ENCODE results near the gene PLGRKT.
"Not testable (repeated sequence)": the region's sequence is repeated elsewhere in the genome, so short reads cannot be mapped to it uniquely, and the experiment has no call there.

PLGRKT gene

GRCh38 chr9:5437254-5438216 lies at the start of gene PLGRKT:
PLGRKT (minus strand) TSS chr9:5437925; CDS start chr9:5431977, 5,948 bp downstream.
- DNase-seq (ENCODE audit: low read depth in 4 of 4, low spot score in 1 of 4) = peak; percentile 65 to 86 (median 78)

GRCh38 chr9:5486988-5487387 lies 49.3 kb upstream of the PLGRKT start:
- no peak for DNase-seq (ENCODE audit: low read depth in 4 of 4, low spot score in 1 of 4)

GRCh38 chr9:5485378-5486085 lies 47.8 kb upstream of the PLGRKT start:
- no peak for DNase-seq (ENCODE audit: low read depth in 4 of 4, low spot score in 1 of 4)

GRCh38 chr9:5483306-5483705 lies 45.6 kb upstream of the PLGRKT start:
- no peak for DNase-seq (ENCODE audit: low read depth in 4 of 4, low spot score in 1 of 4)

- DNase-seq (ENCODE audit: low read depth in 4 of 4, low spot score in 1 of 4) = no peak
Observed at GRCh38 chr9:5482194-5482593, 44.5 kb upstream of the PLGRKT start.

- DNase-seq (ENCODE audit: low read depth in 4 of 4, low spot score in 1 of 4) = no peak
Observed at GRCh38 chr9:5481322-5482040, 43.8 kb upstream of the PLGRKT start.

GRCh38 chr9:5480919-5481318 lies 43.2 kb upstream of the PLGRKT start:
- no peak for DNase-seq (ENCODE audit: low read depth in 4 of 4, low spot score in 1 of 4)

- DNase-seq (ENCODE audit: low read depth in 4 of 4, low spot score in 1 of 4) = no peak
Observed at GRCh38 chr9:5479994-5480694, 42.4 kb upstream of the PLGRKT start.

GRCh38 chr9:5478206-5478605 lies 40.5 kb upstream of the PLGRKT start:
- peak in 1 of 4 experiments; percentile 7 for DNase-seq (ENCODE audit: low read depth in 4 of 4, low spot score in 1 of 4)

GRCh38 chr9:5475611-5476010 lies 37.9 kb upstream of the PLGRKT start:
- not testable (repeated sequence) for DNase-seq (ENCODE audit: low read depth in 4 of 4, low spot score in 1 of 4)

- DNase-seq (ENCODE audit: low read depth in 4 of 4, low spot score in 1 of 4) = no peak
Observed at GRCh38 chr9:5470816-5471215, 33.1 kb upstream of the PLGRKT start.

GRCh38 chr9:5470122-5470521 lies 32.4 kb upstream of the PLGRKT start:
- no peak for DNase-seq (ENCODE audit: low read depth in 4 of 4, low spot score in 1 of 4)

GRCh38 chr9:5468850-5469249 lies 31.1 kb upstream of the PLGRKT start:
- DNase-seq (ENCODE audit: low read depth in 4 of 4, low spot score in 1 of 4) = no peak

- DNase-seq (ENCODE audit: low read depth in 4 of 4, low spot score in 1 of 4) = no peak
Observed at GRCh38 chr9:5466766-5467165, 29.0 kb upstream of the PLGRKT start.

- no peak for DNase-seq (ENCODE audit: low read depth in 4 of 4, low spot score in 1 of 4)
Observed at GRCh38 chr9:5466005-5466404, 28.3 kb upstream of the PLGRKT start.

GRCh38 chr9:5464831-5465330 lies 27.2 kb upstream of the PLGRKT start:
- DNase-seq (ENCODE audit: low read depth in 4 of 4, low spot score in 1 of 4) = not testable (repeated sequence)

GRCh38 chr9:5460157-5460556 lies 22.4 kb upstream of the PLGRKT start:
- DNase-seq (ENCODE audit: low read depth in 4 of 4, low spot score in 1 of 4) = no peak

- DNase-seq (ENCODE audit: low read depth in 4 of 4, low spot score in 1 of 4) = no peak
Observed at GRCh38 chr9:5459289-5459829, 21.6 kb upstream of the PLGRKT start.

- no peak for DNase-seq (ENCODE audit: low read depth in 4 of 4, low spot score in 1 of 4)
Observed at GRCh38 chr9:5455181-5455580, 17.5 kb upstream of the PLGRKT start.

GRCh38 chr9:5453673-5454072 lies 15.9 kb upstream of the PLGRKT start:
- no peak for DNase-seq (ENCODE audit: low read depth in 4 of 4, low spot score in 1 of 4)
